K562 (cell line): ENCODE data around the gene ZMIZ1. TPM values are rescaled to one million over a fixed set of nuclear protein-coding genes. Genes with fewer than 3 reads are reported as not detected.
A peak's percentile ranks its signal among the peaks of the same experiment; 100 is the strongest.

Experiments
- ATAC-seq: fragments of 200-7000 bp; cut with Tn5 transposase; 3 replicates; pipeline ENCODE4 v1.9.1; 2020; ENCODE audit warnings: moderate library complexity
- BruUV-seq: library from RNA; stranded (reverse); fragments of 400-500 nt; replicated peaks from 2 replicates; lab custom pipeline; 2021; lab: Mats Ljungman, UMichigan
- CTCF ChIA-PET: fragments of 300-600 bp; formaldehyde crosslinking; extraction: SDS; loops from one replicate; lab custom pipeline; 2021; ENCODE audit warnings: low intra/inter-chr PET ratio; lab: Yijun Ruan, JAX
- POLR2A ChIA-PET: fragments of 300-600, 350-650 bp; sonication (Branson Sonifier 250); formaldehyde crosslinking; extraction: SDS; loops from one replicate; lab custom pipeline; 2021; ENCODE audit warnings: antibody characterized with exemption, inconsistent platforms; lab: Yijun Ruan, JAX
- DNase-seq, 4 experiments: peaks; one replicate each; pipeline versions ENCODE4 v3.0.0 to v3.0.0-alpha.2; 2011 to 2018; ENCODE audit warnings: low spot score in 3 of 4, mixed read lengths in 3 of 4; ENCODE audit errors: extremely low read depth in 1 of 4
- FAIRE-seq: peaks from 2 replicates; lab custom pipeline; 2011; peaks lifted over from hg19 to GRCh38; lab: Jason Lieb, UNC
- H2AFZ ChIP-seq: 2 replicates; pipeline ENCODE4 v1.6.0; 2011; ENCODE audit warnings: low read depth, low read length, control low read depth, inconsistent platforms
- H3K27ac ChIP-seq: fragments of 200-600 bp; 3 replicates; pipeline ENCODE4 v1.8.0; 2011; ENCODE audit warnings: low read depth, mild to moderate bottlenecking, control low read depth, inconsistent platforms, low read length, moderate library complexity, mixed read lengths; ENCODE audit errors: extremely low read depth
- H3K27me3 ChIP-seq, 2 experiments: fragments of 300-600 bp in 1 of 2; 2 replicates in 1 of 2; 3 replicates in 1 of 2; pipeline versions ENCODE4 v1.6.0 to v1.8.0; 2011; ENCODE audit warnings: inconsistent platforms in 2 of 2, low read length in 2 of 2, mild to moderate bottlenecking in 1 of 2, mixed read lengths in 1 of 2, moderate library complexity in 1 of 2; ENCODE audit not compliant: control insufficient read depth in 2 of 2, insufficient read depth in 2 of 2
- H3K36me3 ChIP-seq: fragments of 300-600 bp; 3 replicates; pipeline ENCODE4 v1.8.0; 2011; ENCODE audit warnings: mild to moderate bottlenecking, low read length, inconsistent platforms; ENCODE audit not compliant: control insufficient read depth, insufficient read depth
- H3K4me1 ChIP-seq, 2 experiments: fragments of 200-600 bp in 1 of 2; replicated peaks in 1 of 2; 2 replicates in 1 of 2; 3 replicates in 1 of 2; pipeline versions ENCODE4 v1.5.1 to v1.8.0; 2011; ENCODE audit warnings: inconsistent platforms in 2 of 2, low read length in 2 of 2, mild to moderate bottlenecking in 1 of 2, mixed read lengths in 1 of 2, moderate library complexity in 1 of 2; ENCODE audit not compliant: control insufficient read depth in 2 of 2, insufficient read depth in 2 of 2
- H3K4me2 ChIP-seq: 2 replicates; pipeline ENCODE4 v1.6.1; 2011; ENCODE audit warnings: low read length, control low read depth, inconsistent platforms, mixed read lengths; ENCODE audit not compliant: insufficient read depth
- H3K4me3 ChIP-seq: fragments of 200-600 bp; sonication (generic), shearing (Covaris generic); 2 replicates; pipeline ENCODE4 v1.5.1; 2016; ENCODE audit warnings: control low read depth, inconsistent platforms
- H3K79me2 ChIP-seq: fragments of 200-600 bp; 3 replicates; pipeline ENCODE4 v1.8.0; 2011; ENCODE audit warnings: low read length, inconsistent platforms; ENCODE audit not compliant: control insufficient read depth, insufficient read depth
- H3K9ac ChIP-seq, 2 experiments: 2 replicates each; pipeline versions ENCODE4 v1.6.0 to v1.6.1; 2011; ENCODE audit warnings: low read depth in 2 of 2, low read length in 2 of 2, control low read depth in 1 of 2, inconsistent platforms in 1 of 2, mild to moderate bottlenecking in 1 of 2, mixed read lengths in 1 of 2; ENCODE audit not compliant: insufficient read depth in 1 of 2
- H3K9me1 ChIP-seq: one replicate; pipeline ENCODE4 v1.6.0; 2011; ENCODE audit warnings: inconsistent platforms, mild to moderate bottlenecking, low read length, moderate library complexity; ENCODE audit not compliant: control insufficient read depth, insufficient read depth
- H3K9me3 ChIP-seq: replicated peaks from 2 replicates; pipeline ENCODE4 v1.5.1; 2011; ENCODE audit warnings: low read depth, low read length, inconsistent platforms; ENCODE audit not compliant: control insufficient read depth, insufficient read depth
- H4K20me1 ChIP-seq: replicated peaks from 2 replicates; pipeline ENCODE4 v1.6.1; 2011; ENCODE audit warnings: low read length, inconsistent platforms, mixed read lengths; ENCODE audit not compliant: control insufficient read depth, insufficient read depth
- ASH1L ChIP-seq: fragments of 450-650 bp; IDR thresholded peaks from 2 replicates; pipeline ENCODE4 v1.6.1; 2018; ENCODE audit warnings: borderline replicate concordance, mild to moderate bottlenecking, low read depth; ENCODE audit not compliant: partially characterized antibody
- CBX8 ChIP-seq: fragments of 200-600 bp; sonication (generic); IDR thresholded peaks from 2 replicates; pipeline ENCODE4 v1.6.1; 2012; ENCODE audit warnings: borderline replicate concordance, mixed run types, low read depth, mild to moderate bottlenecking, moderate library complexity, mixed read lengths, low read length, control low read depth, inconsistent platforms; ENCODE audit not compliant: poor library complexity, severe bottlenecking; ENCODE audit errors: extremely low read depth
- EP400 ChIP-seq: fragments of 450-650 bp; IDR thresholded peaks from 2 replicates; pipeline ENCODE4 v1.6.1; 2017; ENCODE audit warnings: antibody characterized with exemption, mild to moderate bottlenecking, moderate library complexity
- HMG20B ChIP-seq: fragments of 250-450 bp; sonication (Bioruptor Pico); IDR thresholded peaks from 2 replicates; pipeline ENCODE4 v1.5.0; 2021; ENCODE audit warnings: mild to moderate bottlenecking
- NBN ChIP-seq: fragments of 450-650 bp; IDR thresholded peaks from 2 replicates; pipeline ENCODE4 v1.6.1; 2016; ENCODE audit warnings: low read depth, mild to moderate bottlenecking
- NFIX ChIP-seq: fragments of 250-450 bp; sonication (Bioruptor Pico); IDR thresholded peaks from 2 replicates; pipeline ENCODE4 v1.4.0; 2020; ENCODE audit warnings: low read depth, mild to moderate bottlenecking, moderate library complexity
- RB1 ChIP-seq: fragments of 450-650 bp; IDR thresholded peaks from 2 replicates; pipeline ENCODE4 v1.6.1; 2017; ENCODE audit warnings: low read depth, mild to moderate bottlenecking
- RUNX1 ChIP-seq: sonication (generic); IDR thresholded peaks from 2 replicates; pipeline ENCODE4 v1.6.1; 2016; ENCODE audit warnings: antibody characterized with exemption, low read depth
- SLC30A9 ChIP-seq: fragments of 250-450 bp; sonication (Bioruptor Pico); IDR thresholded peaks from 2 replicates; pipeline ENCODE4 v1.8.0; 2022; ENCODE audit warnings: mild to moderate bottlenecking, moderate library complexity
- TRIM28 ChIP-seq: fragments of 450-650 bp; IDR thresholded peaks from 2 replicates; pipeline ENCODE4 v1.6.1; 2017
- ZBTB8A ChIP-seq: fragments of 450-650 bp; IDR thresholded peaks from 2 replicates; pipeline ENCODE4 v1.6.1; 2018; ENCODE audit warnings: mild to moderate bottlenecking, moderate library complexity; ENCODE audit not compliant: partially characterized antibody
- ZNF699 ChIP-seq: fragments of 250-450 bp; sonication (Bioruptor Pico); IDR thresholded peaks from 2 replicates; pipeline ENCODE4 v1.8.0; 2021; ENCODE audit warnings: mild to moderate bottlenecking, moderate library complexity; ENCODE audit not compliant: insufficient replicate concordance
- ZNF707 ChIP-seq: fragments of 250-450 bp; sonication (Bioruptor Pico); conservative IDR thresholded peaks from 2 replicates; pipeline ENCODE4 v1.8.0; 2022; ENCODE audit warnings: inconsistent platforms, mild to moderate bottlenecking, moderate library complexity
- ZNF75A ChIP-seq: fragments of 450-650 bp; formaldehyde crosslinking; IDR thresholded peaks from 2 replicates; pipeline ENCODE4 v1.4.0; 2020; ENCODE audit warnings: mild to moderate bottlenecking
- ZNF766 ChIP-seq: fragments of 200-800 bp; sonication (Bioruptor generic); conservative IDR thresholded peaks from 2 replicates; pipeline ENCODE4 v1.6.1; 2016; ENCODE audit warnings: missing genetic modification characterization, missing compliant biosample characterization
- WGBS: fragments of 100-300 bp; shearing (Covaris generic); methylation state at CpG from one replicate; pipeline ENCODE4 v1.1.6; 2016; ENCODE audit warnings: low coverage, mixed read lengths; ENCODE audit not compliant: insufficient coverage; ENCODE audit errors: missing lambda C conversion rate; 5-methylcytosine and 5-hydroxymethylcytosine counted together
- in situ Hi-C: fragments of 300-500 bp; cut with MboI; formaldehyde crosslinking; loops from 4 replicates; pipeline ENCODE4 v1.15.0; 2018; ENCODE audit warnings: inconsistent platforms, mixed read lengths
- intact Hi-C: fragments of 100-400 bp; cut with micrococcal nuclease; formaldehyde crosslinking; loops from 2 replicates; pipeline ENCODE4 v1.14.2; 2022
- polyA plus RNA-seq, 8 experiments: library from polyadenylated mRNA; depleted of rRNA in 4 of 8; stranded (reverse) in 5 of 8; unstranded in 3 of 8; fragments of >200 nt; fragmentation: Nextera tagmentation in 2 of 8; fragmentation: Illumina TruSeq in 1 of 8; extraction: Ambion mirVana in 2 of 8; extraction: Trizol in 1 of 8; gene quantifications; 2 replicates each; pipeline versions ENCODE4 v1.2.1 to v1.2.3, GENCODE V29; 2011 to 2014; ENCODE audit warnings: inconsistent platforms in 1 of 8, missing spikeins in 1 of 8
- total RNA-seq, 7 experiments: library from RNA; depleted of rRNA in 6 of 7; stranded (reverse); fragments of >200 nt in 6 of 7; fragmentation: Illumina TruSeq in 2 of 7; extraction: Trizol in 2 of 7; gene quantifications; 2 replicates each; pipeline versions ENCODE4 v1.2.1 to v1.2.3, GENCODE V29; 2011 to 2021; ENCODE audit warnings: low replicate concordance in 1 of 7
- TF ChIP-seq, protein P1 (sequence below): IDR thresholded peaks from 2 replicates; pipeline ENCODE4 v1.6.1; 2011; ENCODE audit not compliant: insufficient read length; ENCODE audit errors: extremely low read depth
- TF ChIP-seq, protein P2 (sequence below): IDR thresholded peaks from 2 replicates; pipeline ENCODE4 v1.6.1; 2016; ENCODE audit warnings: missing genetic modification characterization, missing compliant biosample characterization
- TF ChIP-seq, protein P3 (sequence below): fragments of 450-650 bp; IDR thresholded peaks from one replicate; pipeline ENCODE4 v1.6.1; 2018; ENCODE audit warnings: mild to moderate bottlenecking, moderate library complexity; ENCODE audit not compliant: partially characterized antibody

ZMIZ1 gene
- total and polyA plus RNA-seq, 9 of the 15 experiments (the other 6 are each of a cell fraction or from before 2014, with no cell fraction given): 1.0 to 37.3 (median 4.3) TPM

DNA sequence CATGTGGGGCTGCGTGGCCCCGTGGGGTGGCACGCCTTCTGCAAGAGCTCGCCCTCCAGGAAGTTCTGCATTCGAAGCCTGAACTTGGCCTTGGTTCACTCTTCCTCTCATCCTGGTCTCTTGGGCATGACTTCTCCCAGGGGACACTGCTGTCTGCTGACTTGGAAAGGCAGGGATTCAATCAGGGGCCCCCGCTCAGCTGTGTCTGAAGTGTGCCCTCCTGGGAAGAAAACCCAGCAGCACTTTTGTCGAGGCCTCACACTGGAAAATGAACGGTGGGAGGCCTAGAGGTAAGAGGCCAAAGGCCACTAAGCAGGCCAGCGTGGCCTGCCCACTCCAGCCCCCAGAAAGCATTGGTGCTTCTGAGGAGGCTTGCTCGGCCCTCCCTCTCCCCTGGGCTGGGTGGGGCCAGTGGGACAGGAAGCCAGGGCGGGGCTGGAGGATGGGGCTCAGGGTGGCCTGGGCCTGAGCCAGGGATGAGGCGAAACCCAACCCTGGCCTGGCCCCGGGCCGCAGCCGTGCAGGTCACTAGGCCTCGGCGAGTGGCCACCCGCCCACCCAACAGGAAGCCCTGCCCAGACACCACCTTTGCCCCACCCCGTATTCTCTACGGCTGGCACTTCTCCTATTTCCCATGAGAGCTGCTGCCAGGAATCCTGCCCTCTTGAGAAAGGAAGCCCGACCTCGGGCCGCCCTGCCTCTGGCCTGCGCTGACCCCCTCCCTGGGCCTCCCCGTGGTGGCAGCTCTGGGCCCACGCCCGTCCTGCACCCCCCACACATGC, 81.1 kb downstream of the ZMIZ1 start:
- H3K4me2 ChIP-seq: peak overlapping the region; percentile 77
- TF ChIP-seq CBX8 (no peak), RUNX1 (no peak), ZNF699 (CRISPR knock-in tag) (no peak), ZNF707 (CRISPR knock-in tag) (0 out of 2 replicates have a peak, but pooled peaks have one; percentile 25), ZNF75A (no peak), ASH1L (no peak), HMG20B (CRISPR knock-in tag) (no peak), TRIM28 (no peak), ZBTB8A (no peak), NBN (no peak), RB1 (peak; percentile 37; the same call in 1 of the 2 replicates), SLC30A9 (CRISPR knock-in tag) (no peak), EP400 (peak; percentile 61; the same call in 1 of the 2 replicates), ZNF766 (CRISPR knock-in tag) (no peak; the same call in 1 of the 2 replicates), NFIX (CRISPR knock-in tag) (no peak)
- TF ChIP-seq, protein P1, sequence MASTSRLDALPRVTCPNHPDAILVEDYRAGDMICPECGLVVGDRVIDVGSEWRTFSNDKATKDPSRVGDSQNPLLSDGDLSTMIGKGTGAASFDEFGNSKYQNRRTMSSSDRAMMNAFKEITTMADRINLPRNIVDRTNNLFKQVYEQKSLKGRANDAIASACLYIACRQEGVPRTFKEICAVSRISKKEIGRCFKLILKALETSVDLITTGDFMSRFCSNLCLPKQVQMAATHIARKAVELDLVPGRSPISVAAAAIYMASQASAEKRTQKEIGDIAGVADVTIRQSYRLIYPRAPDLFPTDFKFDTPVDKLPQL: no peak
- TF ChIP-seq, protein P2, sequence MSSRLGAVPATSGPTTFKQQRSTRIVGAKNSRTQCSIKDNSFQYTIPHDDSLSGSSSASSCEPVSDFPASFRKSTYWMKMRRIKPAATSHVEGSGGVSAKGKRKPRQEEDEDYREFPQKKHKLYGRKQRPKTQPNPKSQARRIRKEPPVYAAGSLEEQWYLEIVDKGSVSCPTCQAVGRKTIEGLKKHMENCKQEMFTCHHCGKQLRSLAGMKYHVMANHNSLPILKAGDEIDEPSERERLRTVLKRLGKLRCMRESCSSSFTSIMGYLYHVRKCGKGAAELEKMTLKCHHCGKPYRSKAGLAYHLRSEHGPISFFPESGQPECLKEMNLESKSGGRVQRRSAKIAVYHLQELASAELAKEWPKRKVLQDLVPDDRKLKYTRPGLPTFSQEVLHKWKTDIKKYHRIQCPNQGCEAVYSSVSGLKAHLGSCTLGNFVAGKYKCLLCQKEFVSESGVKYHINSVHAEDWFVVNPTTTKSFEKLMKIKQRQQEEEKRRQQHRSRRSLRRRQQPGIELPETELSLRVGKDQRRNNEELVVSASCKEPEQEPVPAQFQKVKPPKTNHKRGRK (tag): no peak
- TF ChIP-seq, protein P3, sequence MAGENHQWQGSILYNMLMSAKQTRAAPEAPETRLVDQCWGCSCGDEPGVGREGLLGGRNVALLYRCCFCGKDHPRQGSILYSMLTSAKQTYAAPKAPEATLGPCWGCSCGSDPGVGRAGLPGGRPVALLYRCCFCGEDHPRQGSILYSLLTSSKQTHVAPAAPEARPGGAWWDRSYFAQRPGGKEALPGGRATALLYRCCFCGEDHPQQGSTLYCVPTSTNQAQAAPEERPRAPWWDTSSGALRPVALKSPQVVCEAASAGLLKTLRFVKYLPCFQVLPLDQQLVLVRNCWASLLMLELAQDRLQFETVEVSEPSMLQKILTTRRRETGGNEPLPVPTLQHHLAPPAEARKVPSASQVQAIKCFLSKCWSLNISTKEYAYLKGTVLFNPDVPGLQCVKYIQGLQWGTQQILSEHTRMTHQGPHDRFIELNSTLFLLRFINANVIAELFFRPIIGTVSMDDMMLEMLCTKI: no peak

More for the DNA sequence above, 81.1 kb downstream of the ZMIZ1 start:
- peaks cover 83 to 89% of the 10 kb centered on the region in 2 experiments for H3K4me1 ChIP-seq
- H3K4me3 ChIP-seq: no peak overlapping the region; the same call in 1 of the 2 replicates
- FAIRE-seq (peak; percentile 95), DNase-seq (peak; percentile 92 to 97 (median 94)), ATAC-seq (peak; percentile 88)
- intact Hi-C loops: loop anchor here (1.0 to 5.0 kb wide), 4 partner anchors 17 to 83 kb away; partner anchors contain the start of gene ZMIZ1
- ChIA-PET POLR2A (interaction anchor here (1.4 to 2.8 kb wide), 4 partner anchors 10 to 26 kb away, joined by 4 to 20 read pairs (median 10); no protein-coding TSS in a partner anchor), CTCF (no interaction called here)
- H3K9ac ChIP-seq: peak overlapping the region; percentile 76 to 89
- peaks cover 15% of the 10 kb centered on the region; the same call in 1 of the 3 replicates for H3K36me3 ChIP-seq
- H3K9me3 ChIP-seq: no peaks in the 10 kb centered on the region
- 19% methylated on average over 21 of the region's 27 CpGs for whole genome bisulfite sequencing
- H3K9me1 ChIP-seq: peaks cover 9% of the 10 kb centered on the region
- in situ Hi-C loops: no loop called here
- no peaks in the 10 kb centered on the region for H4K20me1 ChIP-seq
- peak overlapping the region; percentile 57 for H2AFZ ChIP-seq
- peaks cover 28% of the 10 kb centered on the region for H3K79me2 ChIP-seq
- H3K27ac ChIP-seq: peak overlapping the region; percentile 85
- H3K27me3 ChIP-seq: no peaks in the 10 kb centered on the region
- TSS peak; percentile 97 for BruUV-seq
